ENCODE results near the gene CDK5RAP2.
"Not testable (repeated sequence)": the region's sequence is repeated elsewhere in the genome, so short reads cannot be mapped to it uniquely, and the experiment has no call there.

The CDK5RAP2 gene

GRCh38 chr9:120536949-120537640 lies 42.9 kb downstream of the CDK5RAP2 start:
- no peak for TF ChIP-seq CTCF (IDR thresholded peaks at IDR 0.05; ENCODE audit: insufficient read depth, low read depth, low read length, missing control alignments)
- no peak overlapping the region for H3K4me3 ChIP-seq (ENCODE audit: low read depth, low read length)
- no peak for DNase-seq (ENCODE audit: low read depth)

- no peak overlapping the region for H3K4me3 ChIP-seq (ENCODE audit: low read depth, low read length)
- no peak for DNase-seq (ENCODE audit: low read depth)
- no peak for TF ChIP-seq CTCF (IDR thresholded peaks at IDR 0.05; ENCODE audit: insufficient read depth, low read depth, low read length, missing control alignments)
Observed at GRCh38 chr9:120536094-120536493, 43.9 kb downstream of the CDK5RAP2 start.

- no peak overlapping the region for H3K4me3 ChIP-seq (ENCODE audit: low read depth, low read length)
- no peak for TF ChIP-seq CTCF (IDR thresholded peaks at IDR 0.05; ENCODE audit: insufficient read depth, low read depth, low read length, missing control alignments)
- DNase-seq (ENCODE audit: low read depth), result no peak
Observed at GRCh38 chr9:120534266-120534665, 45.7 kb downstream of the CDK5RAP2 start.

- H3K4me3 ChIP-seq (ENCODE audit: low read depth, low read length), result no peak overlapping the region
- DNase-seq (ENCODE audit: low read depth), result no peak
- no peak for TF ChIP-seq CTCF (IDR thresholded peaks at IDR 0.05; ENCODE audit: insufficient read depth, low read depth, low read length, missing control alignments)
Observed at GRCh38 chr9:120532891-120533290, 47.1 kb downstream of the CDK5RAP2 start.

GRCh38 chr9:120532475-120532874 lies 47.5 kb downstream of the CDK5RAP2 start:
- H3K4me3 ChIP-seq (ENCODE audit: low read depth, low read length), result no peak overlapping the region
- no peak for DNase-seq (ENCODE audit: low read depth)
- no peak for TF ChIP-seq CTCF (IDR thresholded peaks at IDR 0.05; ENCODE audit: insufficient read depth, low read depth, low read length, missing control alignments)

- TF ChIP-seq CTCF (IDR thresholded peaks at IDR 0.05; ENCODE audit: insufficient read depth, low read depth, low read length, missing control alignments), result no peak
- DNase-seq (ENCODE audit: low read depth), result peak; percentile 5
- no peak overlapping the region for H3K4me3 ChIP-seq (ENCODE audit: low read depth, low read length)
Observed at GRCh38 chr9:120531683-120532300, 48.2 kb downstream of the CDK5RAP2 start.

GRCh38 chr9:120530220-120530832 lies 49.6 kb downstream of the CDK5RAP2 start:
- not testable (repeated sequence) for H3K4me3 ChIP-seq (ENCODE audit: low read depth, low read length); DNase-seq (ENCODE audit: low read depth)
